Measurements from ENCODE around the gene DPY30.
A peak's percentile ranks its signal among the peaks of the same experiment; 100 is the strongest.

DPY30 gene

DNA sequence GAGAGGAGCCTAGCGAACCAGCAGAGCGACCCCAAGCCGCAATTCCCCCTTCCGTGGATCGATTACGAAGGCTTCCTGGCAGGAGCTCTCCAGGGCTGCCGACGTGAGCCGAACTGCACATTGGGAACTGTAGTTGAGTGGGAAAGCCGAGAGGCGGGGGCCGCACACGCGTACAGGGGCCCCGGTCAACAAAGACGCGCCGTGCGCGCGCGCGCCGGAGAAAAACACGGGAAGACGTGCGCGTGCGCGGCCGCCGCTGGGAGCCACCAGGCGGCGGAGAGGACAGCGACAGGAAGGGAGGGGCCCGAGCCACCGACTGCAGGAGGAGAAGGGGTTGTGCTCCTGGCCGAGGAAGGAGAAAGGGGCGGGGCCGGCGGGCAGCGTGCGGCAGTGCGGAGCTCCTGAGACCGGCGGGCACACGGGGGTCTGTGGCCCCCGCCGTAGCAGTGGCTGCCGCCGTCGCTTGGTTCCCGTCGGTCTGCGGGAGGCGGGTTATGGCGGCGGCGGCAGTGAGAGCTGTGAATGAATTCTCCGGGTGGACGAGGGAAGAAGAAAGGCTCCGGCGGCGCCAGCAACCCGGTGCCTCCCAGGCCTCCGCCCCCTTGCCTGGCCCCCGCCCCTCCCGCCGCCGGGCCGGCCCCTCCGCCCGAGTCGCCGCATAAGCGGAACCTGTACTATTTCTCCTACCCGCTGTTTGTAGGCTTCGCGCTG is 23.9 kb upstream of the DPY30 start, which contains the start of gene SPAST:
Gene SPAST (plus strand): TSS at position 247 of the 711 bp plus-strand sequence. CDS start 276 bp downstream, at position 523.
- peak; percentile 95 for DNase-seq (ENCODE audit: low spot score)
- TF ChIP-seq, protein P1, sequence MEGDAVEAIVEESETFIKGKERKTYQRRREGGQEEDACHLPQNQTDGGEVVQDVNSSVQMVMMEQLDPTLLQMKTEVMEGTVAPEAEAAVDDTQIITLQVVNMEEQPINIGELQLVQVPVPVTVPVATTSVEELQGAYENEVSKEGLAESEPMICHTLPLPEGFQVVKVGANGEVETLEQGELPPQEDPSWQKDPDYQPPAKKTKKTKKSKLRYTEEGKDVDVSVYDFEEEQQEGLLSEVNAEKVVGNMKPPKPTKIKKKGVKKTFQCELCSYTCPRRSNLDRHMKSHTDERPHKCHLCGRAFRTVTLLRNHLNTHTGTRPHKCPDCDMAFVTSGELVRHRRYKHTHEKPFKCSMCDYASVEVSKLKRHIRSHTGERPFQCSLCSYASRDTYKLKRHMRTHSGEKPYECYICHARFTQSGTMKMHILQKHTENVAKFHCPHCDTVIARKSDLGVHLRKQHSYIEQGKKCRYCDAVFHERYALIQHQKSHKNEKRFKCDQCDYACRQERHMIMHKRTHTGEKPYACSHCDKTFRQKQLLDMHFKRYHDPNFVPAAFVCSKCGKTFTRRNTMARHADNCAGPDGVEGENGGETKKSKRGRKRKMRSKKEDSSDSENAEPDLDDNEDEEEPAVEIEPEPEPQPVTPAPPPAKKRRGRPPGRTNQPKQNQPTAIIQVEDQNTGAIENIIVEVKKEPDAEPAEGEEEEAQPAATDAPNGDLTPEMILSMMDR (IDR thresholded peaks at IDR 0.05; ENCODE audit: poor library complexity, severe bottlenecking) = peak; percentile 22
- H3K27ac ChIP-seq (ENCODE audit: poor library complexity, severe bottlenecking) = peak within 1 kb of the TSS; percentile 61

DNA sequence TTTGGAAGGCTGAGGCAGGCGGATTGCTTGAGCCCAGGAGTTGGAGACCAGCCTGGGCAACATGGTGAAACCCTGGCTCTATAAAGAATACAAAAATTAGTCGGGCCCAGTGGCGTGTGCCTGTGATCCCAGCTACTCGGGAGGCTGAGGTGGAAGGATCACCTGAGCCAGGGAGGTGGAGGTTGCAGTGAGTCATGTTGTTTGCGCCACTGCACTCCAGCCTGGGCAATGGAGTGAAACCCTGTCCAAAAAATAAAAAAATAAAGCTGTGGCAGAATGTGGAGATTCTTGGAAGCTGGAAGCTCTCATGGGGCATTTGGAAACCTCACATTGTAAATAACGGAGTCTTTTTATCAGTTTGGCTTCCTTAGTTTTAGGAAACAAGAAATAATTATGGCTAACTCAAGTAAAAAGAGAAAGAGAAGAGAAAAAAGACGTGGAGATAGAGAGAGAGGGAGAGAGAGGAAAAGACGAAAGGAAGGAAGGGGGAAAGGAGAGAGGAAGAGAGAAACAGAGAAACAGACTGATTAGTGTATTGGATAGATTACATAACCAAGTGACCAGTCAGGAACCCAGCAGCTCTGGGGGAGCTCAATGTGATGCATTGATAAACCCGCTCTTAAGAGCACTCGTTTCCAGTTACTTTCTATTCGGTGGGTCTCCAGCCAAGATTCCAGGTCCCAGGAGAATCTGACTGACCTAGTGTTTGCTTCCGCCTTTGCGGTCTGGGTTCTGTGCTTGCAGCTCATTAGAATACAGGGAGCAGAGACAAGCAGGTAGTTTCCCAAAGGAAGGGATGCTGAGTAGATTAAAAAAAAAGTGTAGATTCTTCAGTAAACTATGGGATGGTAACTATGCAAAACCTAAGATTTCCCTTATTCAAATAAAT is 22.6 kb upstream of the DPY30 start:
- TF ChIP-seq, protein P1 (IDR thresholded peaks at IDR 0.05; ENCODE audit: poor library complexity, severe bottlenecking) = no peak
- H3K36me3 ChIP-seq (ENCODE audit: low read depth) = no peaks in the 10 kb centered on the region
- no peaks in the 10 kb centered on the region for H3K27me3 ChIP-seq (ENCODE audit: insufficient read depth, poor library complexity, severe bottlenecking)
- H3K9me3 ChIP-seq (ENCODE audit: severe bottlenecking) = no peaks in the 10 kb centered on the region
- peak overlapping the region; percentile 71 for H3K4me3 ChIP-seq (ENCODE audit: severe bottlenecking)
- ATAC-seq (ENCODE audit: low read depth) (peak; percentile 15; the same call in 1 of the 3 replicates), DNase-seq (ENCODE audit: low spot score) (no peak)
- peaks cover 4% of the 10 kb centered on the region for H3K4me1 ChIP-seq (ENCODE audit: insufficient read depth, poor library complexity, severe bottlenecking)
- peak overlapping the region; percentile 61 for H3K27ac ChIP-seq (ENCODE audit: poor library complexity, severe bottlenecking)

More for the DNA sequence above, 23.9 kb upstream of the DPY30 start, which contains the start of gene SPAST:
- peak; percentile 90 for ATAC-seq (ENCODE audit: low read depth)
- peak within 1 kb of the TSS; percentile 71 for H3K4me3 ChIP-seq (ENCODE audit: severe bottlenecking)
- no peaks in the 10 kb centered on the region for H3K27me3 ChIP-seq (ENCODE audit: insufficient read depth, poor library complexity, severe bottlenecking)
- H3K36me3 ChIP-seq (ENCODE audit: low read depth) = no peaks in the 10 kb centered on the region
- H3K9me3 ChIP-seq (ENCODE audit: severe bottlenecking) = no peaks in the 10 kb centered on the region
- peaks cover 4% of the 10 kb centered on the region for H3K4me1 ChIP-seq (ENCODE audit: insufficient read depth, poor library complexity, severe bottlenecking)

DNA sequence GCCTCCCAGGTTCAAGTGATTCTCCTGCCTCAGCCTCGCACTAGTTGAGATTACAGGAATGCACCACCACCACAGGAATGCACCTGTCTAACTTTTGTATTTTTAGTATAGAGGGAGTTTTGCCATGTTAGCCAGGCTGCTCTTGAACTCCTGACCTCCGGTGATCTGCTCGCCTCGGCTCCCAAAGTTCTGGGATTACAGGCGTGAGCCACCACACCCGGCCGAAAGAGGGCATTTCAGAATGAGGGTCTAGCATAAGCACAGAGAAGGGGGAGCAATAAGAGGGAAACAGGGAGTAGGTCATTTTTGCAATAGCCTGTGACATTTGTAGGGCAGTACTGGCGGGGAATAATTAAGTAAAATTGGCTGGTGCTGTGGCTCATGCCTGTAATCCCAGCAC is 21.8 kb upstream of the DPY30 start:
- Histone ChIP-seq H3K9me3 (ENCODE audit: severe bottlenecking) (no peaks in the 10 kb centered on the region), H3K36me3 (ENCODE audit: low read depth) (no peaks in the 10 kb centered on the region), H3K27me3 (ENCODE audit: insufficient read depth, poor library complexity, severe bottlenecking) (no peaks in the 10 kb centered on the region), H3K4me1 (ENCODE audit: insufficient read depth, poor library complexity, severe bottlenecking) (peaks cover 4% of the 10 kb centered on the region), H3K4me3 (ENCODE audit: severe bottlenecking) (no peak overlapping the region), H3K27ac (ENCODE audit: poor library complexity, severe bottlenecking) (no peak overlapping the region)
- no peak for DNase-seq (ENCODE audit: low spot score)
- TF ChIP-seq, protein P1 (IDR thresholded peaks at IDR 0.05; ENCODE audit: poor library complexity, severe bottlenecking) = no peak
- no peak for ATAC-seq (ENCODE audit: low read depth)

DNA sequence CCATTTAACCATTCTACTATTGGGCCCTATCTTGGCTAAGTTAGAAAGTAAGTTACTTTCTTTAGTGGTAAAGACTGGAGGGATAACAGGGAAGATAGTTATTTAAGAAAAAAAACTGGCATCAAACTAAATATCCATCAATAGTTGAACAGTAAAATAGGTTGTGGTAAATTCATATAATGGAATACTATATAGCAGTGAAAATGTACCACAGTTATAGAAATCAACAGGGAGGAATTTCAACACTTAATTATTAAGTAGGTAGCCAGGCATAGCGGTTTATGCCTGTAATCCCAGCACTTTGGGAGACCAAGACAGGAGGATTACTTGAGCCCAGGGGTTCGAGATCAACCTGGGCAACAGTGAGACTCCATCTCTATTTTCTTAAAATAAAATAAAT is 20.7 kb upstream of the DPY30 start:
- peaks cover 4% of the 10 kb centered on the region for H3K4me1 ChIP-seq (ENCODE audit: insufficient read depth, poor library complexity, severe bottlenecking)
- ATAC-seq (ENCODE audit: low read depth) (no peak), DNase-seq (ENCODE audit: low spot score) (no peak)
- no peak overlapping the region for H3K27ac ChIP-seq (ENCODE audit: poor library complexity, severe bottlenecking)
- H3K36me3 ChIP-seq (ENCODE audit: low read depth) = no peaks in the 10 kb centered on the region
- no peaks in the 10 kb centered on the region for H3K9me3 ChIP-seq (ENCODE audit: severe bottlenecking)
- TF ChIP-seq, protein P1 (IDR thresholded peaks at IDR 0.05; ENCODE audit: poor library complexity, severe bottlenecking) = no peak
- no peak overlapping the region for H3K4me3 ChIP-seq (ENCODE audit: severe bottlenecking)
- H3K27me3 ChIP-seq (ENCODE audit: insufficient read depth, poor library complexity, severe bottlenecking) = no peaks in the 10 kb centered on the region
